ENCODE measurements around the gene STS.

DNA sequence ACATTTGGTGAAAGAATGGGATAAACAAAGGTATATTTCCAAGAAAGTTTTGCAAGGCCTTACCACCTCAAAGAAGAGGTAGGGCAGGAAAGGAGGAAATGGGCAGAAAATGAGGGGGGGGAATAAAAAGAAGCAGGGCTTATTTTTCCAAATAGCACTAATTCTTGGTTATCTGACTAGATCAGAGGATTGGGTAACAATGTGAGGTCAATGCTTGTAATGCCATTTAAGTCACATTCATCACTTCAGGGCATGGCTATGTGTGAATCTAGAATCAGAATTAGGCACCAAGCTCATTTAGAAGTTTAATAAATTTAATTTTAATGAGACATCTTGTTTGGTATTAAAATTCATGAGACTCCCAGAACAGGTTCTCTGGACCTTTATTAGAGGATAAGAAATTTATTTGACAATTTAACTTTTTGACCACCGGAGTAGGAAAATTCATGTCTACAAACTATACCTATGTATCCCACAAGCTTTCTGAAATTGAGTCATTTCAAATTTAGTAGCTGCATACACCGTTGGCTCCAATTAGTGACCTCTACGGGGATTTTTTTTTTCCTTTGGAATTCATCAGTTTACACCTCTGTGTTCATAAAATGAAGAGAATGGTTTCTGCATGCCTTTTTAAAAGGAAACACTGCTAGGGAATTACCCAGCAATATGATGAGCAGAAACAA is 1.4 kb upstream of the STS start:
- TF ChIP-seq CTCF (IDR thresholded peaks at IDR 0.05) (no peak), POLR2A (IDR thresholded peaks at IDR 0.05) (no peak)
